ENCODE measurements around the gene AKAP13.

The AKAP13 gene

DNA sequence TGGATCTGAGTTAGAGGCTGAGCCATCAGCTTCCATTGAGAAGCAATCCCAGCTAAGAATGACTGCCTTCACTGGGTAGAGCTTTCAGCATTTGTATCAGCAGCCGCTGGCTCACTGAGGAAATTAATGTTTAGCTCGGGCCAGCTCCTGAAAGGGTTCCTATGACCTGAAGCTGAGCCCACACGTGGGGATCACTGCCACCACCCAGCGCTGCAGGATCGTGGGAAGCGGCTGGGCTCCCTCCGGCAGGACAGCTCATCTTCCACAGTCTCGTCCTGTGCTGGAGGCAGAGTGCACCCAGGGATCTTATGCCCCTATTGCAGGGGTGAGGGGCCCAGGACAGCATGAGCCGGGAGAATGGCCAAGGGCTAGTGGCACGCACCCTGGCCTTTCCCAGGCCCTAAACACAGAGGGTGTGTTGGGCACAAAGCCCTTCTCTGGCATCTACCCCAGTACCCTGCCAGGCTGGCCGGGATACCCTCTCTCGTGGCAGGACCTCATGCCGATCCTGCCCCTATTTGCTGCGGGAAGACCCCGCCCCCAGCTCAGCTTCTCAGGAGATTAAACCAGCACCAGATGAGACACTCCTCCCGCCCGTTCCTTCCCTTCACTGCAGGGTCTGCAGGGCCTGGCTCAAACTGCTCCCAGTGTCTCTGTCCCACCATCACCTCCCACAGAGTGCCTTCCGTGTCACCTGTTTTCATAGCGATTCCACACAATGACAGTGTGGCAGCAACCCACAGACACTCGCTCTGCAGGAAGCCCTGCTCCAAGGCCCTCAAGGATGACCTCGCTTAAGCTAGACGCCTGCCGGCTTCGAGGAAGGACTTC, 385.8 kb downstream of the AKAP13 start:
- no peak for DNase-seq (ENCODE audit: low read depth in 2 of 2)

DNA sequence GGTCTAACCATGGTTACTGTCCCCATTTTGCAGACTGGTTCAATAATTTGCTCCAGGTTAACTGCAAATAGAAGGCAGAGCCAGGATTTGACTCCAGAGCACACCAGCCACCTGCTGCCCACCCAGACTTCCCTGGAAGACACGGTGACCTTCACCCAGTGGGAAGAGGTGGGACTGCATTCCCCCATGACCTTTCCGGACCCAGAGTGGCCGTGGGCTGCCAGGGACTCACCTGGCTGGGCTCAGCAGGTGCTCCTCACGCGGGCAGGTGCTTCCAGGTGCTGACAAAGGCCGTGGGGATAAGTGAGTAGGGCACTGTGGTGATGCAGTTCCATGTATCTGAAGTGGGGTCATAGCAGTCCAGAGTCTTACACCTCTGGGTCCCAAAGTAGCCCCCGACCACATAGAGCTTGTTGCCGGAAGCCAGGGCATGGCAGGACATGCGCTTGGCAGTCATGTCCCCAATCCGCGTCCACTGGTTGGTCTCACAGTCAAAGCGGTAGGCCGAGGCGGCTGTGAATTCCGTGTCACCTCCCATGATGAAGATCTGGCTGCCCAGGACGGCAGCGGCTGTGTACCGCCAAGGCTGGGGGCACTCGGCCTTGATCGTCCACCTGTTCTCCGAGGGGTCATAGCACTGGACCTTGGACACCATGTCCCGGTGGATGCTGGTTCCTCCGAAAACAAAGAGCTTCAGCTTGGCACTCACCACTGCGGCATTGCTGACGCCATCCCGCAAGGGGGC, 387.6 kb downstream of the AKAP13 start:
- DNase-seq (ENCODE audit: low read depth in 2 of 2) = no peak

GRCh38 chr15:85768595-85769168, 388.3 kb downstream of the AKAP13 start:
- no peak for DNase-seq (ENCODE audit: low read depth in 2 of 2)

- DNase-seq (ENCODE audit: low read depth in 2 of 2) = no peak
Measured at GRCh38 chr15:85769182-85769900, 388.9 kb downstream of the AKAP13 start.

- DNase-seq (ENCODE audit: low read depth in 2 of 2) = no peak
Measured at GRCh38 chr15:85770096-85771041, 390.0 kb downstream of the AKAP13 start.

GRCh38 chr15:85771271-85771670, 390.9 kb downstream of the AKAP13 start:
- no peak for DNase-seq (ENCODE audit: low read depth in 2 of 2)

DNA sequence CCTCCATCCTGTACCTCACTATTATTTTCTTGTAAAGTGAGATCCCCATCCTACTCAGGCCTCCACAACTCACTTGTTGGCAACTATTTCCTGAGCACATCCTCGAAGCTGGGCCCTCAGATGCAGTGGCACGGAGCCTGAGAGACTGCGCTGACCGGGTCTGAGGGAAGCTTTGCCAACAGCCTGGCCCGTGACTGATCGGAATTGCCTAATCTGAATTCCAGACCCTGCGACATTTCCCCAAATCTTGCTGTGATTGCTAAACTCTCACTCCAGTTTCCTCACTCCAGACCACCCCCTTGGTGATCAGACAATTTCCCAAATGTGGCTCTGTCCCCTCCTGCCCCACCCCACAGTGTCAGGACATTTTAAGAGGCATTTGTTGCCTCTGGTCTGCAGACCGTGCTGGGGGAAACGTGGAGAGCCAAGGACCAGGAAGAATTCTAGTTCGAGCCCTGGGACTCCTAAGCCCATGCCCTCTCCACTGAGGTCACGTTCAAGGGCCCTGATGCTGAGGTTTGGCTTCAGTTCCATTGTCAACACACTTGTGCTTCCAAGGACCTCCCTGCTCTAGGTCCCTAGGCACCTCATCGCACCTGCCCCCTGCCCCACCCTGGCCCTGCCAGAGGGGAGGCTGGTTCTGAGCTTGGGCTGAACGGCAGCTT, 391.5 kb downstream of the AKAP13 start:
- no peak for DNase-seq (ENCODE audit: low read depth in 2 of 2)

GRCh38 chr15:85772668-85773067, 392.3 kb downstream of the AKAP13 start:
- no peak for DNase-seq (ENCODE audit: low read depth in 2 of 2)

- DNase-seq (ENCODE audit: low read depth in 2 of 2) = no peak
Measured at GRCh38 chr15:85773249-85773648, 392.8 kb downstream of the AKAP13 start.

- DNase-seq (ENCODE audit: low read depth in 2 of 2) = no peak
Measured at GRCh38 chr15:85773970-85774369, 393.6 kb downstream of the AKAP13 start.

- DNase-seq (ENCODE audit: low read depth in 2 of 2) = no peak
Measured at GRCh38 chr15:85777250-85778106, 397.1 kb downstream of the AKAP13 start.

DNA sequence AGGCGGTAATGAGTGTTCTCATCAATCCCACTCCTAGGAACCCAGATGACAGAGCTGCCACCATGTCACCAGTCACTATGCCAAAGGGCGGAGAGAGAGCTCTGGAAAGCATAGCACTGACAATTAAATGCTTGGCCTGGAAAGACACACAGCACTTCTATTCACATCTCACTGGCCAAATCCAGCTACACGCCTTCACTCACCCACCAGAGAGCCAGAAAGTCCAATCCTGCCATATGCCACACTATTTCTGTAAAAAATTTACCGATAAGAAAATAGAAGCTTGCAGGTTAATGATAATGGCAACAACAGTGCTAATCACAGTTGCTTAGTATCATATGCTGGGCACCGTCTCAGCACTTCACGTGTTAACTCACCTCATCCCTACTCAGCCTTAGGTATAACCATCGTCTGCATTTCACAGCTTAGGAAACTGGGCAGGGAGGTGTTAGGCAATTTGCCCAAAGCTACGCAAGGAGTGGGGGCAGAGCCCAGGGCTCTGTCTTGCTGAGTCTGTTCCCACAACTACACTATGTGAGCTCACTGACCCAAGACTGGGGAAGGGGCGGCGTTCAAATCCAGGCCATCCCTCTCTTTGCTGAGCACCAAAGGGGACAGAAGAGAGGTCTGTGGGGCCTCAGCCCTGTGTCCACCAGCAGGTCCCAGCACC, 397.8 kb downstream of the AKAP13 start:
- no peak for DNase-seq (ENCODE audit: low read depth in 2 of 2)

GRCh38 chr15:85779249-85779648, 398.8 kb downstream of the AKAP13 start:
- no peak for DNase-seq (ENCODE audit: low read depth in 2 of 2)

DNA sequence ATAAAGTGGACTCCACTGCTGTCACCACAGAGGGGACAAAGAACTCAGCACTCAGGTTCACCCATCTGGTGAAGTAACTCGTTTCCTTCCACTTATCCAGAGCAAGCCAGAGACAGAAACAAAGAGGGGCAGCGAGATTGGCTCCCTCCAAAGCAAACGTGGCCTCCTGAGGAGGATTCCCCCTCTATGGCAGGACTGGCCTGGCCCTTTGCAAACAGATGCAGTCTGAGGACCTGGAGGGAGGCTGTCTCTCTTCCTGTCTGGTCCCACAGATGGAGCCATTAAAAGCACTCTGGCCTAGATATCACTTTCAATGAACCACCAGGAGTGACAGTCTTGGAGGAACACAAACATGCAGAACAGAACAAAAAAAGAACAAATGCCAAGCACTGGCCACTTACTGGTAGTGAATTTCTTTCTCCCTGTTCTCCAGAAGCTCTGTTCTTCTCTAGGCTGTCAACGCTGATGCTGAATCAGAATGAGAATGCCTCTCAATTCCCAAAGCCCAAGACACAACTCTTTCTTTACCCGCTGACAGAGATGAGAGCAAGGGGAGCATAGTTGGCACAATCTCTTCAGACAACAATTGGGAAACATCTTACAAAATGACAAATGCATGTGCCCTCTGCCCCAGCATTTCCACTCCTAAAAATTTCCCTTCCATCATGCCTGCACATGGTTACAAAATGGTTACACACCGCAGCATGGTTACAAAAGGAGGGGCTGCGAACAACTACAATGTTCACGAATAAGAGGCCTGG, 400.0 kb downstream of the AKAP13 start:
- DNase-seq (ENCODE audit: low read depth in 2 of 2) = no peak

GRCh38 chr15:85781099-85781498, 400.7 kb downstream of the AKAP13 start:
- no peak for DNase-seq (ENCODE audit: low read depth in 2 of 2)

DNA sequence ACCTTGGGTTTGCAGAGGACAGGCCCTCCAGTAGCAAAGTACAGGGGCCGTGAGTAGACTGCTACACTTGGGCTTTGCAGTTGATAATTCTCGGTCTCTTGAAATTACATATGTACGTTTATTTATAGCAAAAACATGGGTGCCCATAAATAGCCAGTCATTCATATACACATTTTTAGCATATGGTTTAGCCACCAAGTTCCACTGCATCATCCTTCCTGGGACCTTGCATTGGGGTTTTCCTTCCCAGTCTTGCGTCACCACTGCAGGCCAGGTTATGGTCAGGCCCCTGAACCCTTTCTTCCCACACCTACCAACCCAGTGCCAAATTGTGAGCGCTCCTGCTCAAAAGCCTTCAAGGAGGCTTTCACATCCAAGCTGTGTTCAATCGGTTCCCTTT, 401.7 kb downstream of the AKAP13 start:
- DNase-seq (ENCODE audit: low read depth in 2 of 2) = no peak

GRCh38 chr15:85785887-85786780, 405.7 kb downstream of the AKAP13 start:
- DNase-seq (ENCODE audit: low read depth in 2 of 2) = no peak
